ENCODE results near the gene NAV1.

The NAV1 gene, protein sequence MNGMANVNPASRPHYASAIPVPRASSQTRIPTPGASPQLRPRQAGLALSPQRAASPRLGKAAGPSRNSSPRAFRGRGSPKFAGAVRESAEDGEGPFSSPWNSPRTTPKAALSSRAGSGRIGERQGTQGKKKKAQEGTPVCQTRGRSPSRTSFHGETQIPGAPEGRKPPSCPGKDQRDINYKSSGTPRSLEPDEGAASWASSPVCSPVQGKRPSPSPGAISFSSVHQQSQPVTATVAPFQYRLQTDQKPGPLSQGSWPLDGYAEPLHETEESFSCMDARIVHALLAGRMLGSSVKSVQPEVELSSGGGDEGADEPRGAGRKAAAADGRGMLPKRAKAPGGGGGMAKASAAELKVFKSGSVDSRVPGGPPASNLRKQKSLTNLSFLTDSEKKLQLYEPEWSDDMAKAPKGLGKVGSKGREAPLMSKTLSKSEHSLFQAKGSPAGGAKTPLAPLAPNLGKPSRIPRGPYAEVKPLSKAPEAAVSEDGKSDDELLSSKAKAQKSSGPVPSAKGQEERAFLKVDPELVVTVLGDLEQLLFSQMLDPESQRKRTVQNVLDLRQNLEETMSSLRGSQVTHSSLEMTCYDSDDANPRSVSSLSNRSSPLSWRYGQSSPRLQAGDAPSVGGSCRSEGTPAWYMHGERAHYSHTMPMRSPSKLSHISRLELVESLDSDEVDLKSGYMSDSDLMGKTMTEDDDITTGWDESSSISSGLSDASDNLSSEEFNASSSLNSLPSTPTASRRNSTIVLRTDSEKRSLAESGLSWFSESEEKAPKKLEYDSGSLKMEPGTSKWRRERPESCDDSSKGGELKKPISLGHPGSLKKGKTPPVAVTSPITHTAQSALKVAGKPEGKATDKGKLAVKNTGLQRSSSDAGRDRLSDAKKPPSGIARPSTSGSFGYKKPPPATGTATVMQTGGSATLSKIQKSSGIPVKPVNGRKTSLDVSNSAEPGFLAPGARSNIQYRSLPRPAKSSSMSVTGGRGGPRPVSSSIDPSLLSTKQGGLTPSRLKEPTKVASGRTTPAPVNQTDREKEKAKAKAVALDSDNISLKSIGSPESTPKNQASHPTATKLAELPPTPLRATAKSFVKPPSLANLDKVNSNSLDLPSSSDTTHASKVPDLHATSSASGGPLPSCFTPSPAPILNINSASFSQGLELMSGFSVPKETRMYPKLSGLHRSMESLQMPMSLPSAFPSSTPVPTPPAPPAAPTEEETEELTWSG (N-terminal part only)

DNA sequence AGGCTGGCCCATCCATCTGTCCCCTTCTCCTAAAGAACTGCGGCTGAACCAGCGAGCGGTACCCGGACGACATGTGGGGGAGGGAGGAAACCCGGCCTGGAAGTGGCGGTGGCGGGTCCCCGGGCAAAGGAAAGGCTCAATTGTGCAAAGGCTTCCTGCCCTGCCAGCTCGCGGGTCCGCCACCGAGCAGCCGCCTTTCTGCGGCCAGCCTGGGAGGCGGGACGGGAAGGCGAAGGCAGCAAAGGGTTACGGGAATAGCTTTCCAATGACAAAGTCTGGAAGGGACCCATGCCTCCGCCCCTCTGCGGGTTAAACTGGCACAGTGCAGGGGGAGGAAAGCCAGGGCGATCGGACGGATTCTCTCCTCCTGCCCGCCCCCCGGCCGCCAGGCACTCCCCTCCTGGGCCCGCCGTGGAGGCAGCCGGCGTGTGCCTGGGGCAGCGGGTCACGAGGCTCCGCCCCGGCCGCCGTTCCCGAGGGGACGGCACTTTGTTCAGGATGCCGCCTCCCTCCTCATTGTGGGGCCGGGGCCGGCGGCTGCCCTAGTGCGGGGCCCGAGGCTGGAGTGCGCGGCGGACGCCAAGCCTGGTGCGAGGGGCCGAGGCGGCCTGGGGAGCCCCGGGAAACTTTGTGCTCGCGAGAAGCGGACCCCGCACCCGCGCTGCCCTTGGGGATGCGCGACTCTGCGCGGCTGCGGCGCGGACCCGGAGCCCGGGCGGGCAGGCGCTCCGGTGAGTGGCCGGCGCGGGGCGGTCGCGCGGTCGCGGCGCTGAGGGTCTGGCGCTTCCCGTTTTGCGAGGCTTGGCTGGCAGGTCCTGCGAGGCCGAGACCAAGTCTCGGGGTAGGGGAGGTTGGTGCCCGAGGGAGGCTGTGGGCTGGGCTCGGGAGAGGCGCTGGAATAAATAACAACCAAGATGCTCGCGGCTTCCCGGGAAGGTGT is at the start of gene NAV1:
NAV1 (plus strand) TSS at position 516 of the 940 bp plus-strand sequence. CDS start 83,758 bp downstream, outside the sequence.
- DNase-seq: no peak

GRCh38 chr1:201489643-201490261 is 49.2 kb upstream of the NAV1 start:
- peak; percentile 43 for DNase-seq

DNA sequence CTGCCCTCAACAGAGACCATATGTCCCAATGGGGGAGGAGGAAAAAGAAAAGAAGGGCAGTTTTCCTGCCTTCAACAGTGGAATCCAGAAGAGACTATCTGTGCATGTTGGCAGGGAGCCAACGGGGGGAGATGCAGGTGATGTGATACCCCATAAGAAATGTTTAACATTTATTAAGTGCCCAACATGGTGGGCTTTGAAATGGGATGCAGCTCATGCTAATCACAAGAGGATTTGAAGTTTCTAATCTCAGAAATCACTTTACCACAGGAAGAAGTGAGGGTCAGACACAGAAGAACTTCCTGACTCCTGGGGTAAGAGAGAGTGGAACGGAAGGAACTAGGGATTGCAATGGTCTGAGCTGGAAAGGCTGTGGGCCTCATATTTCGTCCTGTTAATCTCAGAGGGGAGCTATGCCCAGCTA is 48.2 kb upstream of the NAV1 start:
- DNase-seq: no peak

DNA sequence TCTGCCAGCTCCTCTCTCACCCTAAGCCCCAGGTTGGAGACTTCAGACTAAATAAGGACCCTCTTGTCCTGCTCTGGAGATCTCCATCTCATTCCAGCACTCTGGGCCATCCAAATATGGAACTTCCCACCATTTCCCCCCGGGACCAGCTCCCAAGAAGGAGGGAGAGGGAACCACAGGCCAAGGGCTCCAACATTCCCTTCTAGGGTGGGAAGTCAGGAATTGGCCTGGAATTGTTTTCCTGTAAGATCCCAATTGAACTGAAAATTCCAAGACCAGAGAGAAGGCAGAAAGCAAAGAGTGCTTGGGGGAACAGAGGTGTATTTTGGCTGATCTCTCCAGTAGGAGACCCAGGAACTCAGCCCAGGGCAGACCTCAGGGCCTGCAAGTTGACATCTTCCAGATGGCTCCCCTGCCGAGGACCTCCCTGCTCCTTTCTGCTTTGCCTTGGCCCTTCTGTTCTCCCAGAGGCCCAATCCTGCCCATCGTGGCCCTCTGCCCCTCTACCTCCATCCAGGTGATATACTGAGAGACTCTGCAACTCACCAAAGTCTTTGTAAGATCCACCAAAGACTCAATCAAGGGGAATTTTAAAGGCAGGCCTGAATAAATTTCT is 46.9 kb upstream of the NAV1 start:
- DNase-seq: no peak

GRCh38 chr1:201493026-201493656 is 45.8 kb upstream of the NAV1 start:
- DNase-seq: peak; percentile 75

- DNase-seq: no peak
These were observed 44.9 kb upstream of the NAV1 start for GRCh38 chr1:201493757-201494617.

- DNase-seq: no peak
These were observed 43.2 kb upstream of the NAV1 start for GRCh38 chr1:201495551-201496295.

GRCh38 chr1:201496296-201496690 is 42.6 kb upstream of the NAV1 start:
- DNase-seq: no peak

GRCh38 chr1:201497935-201498509 is 40.9 kb upstream of the NAV1 start:
- no peak for DNase-seq

- no peak for DNase-seq
These were observed 40.3 kb upstream of the NAV1 start for GRCh38 chr1:201498621-201499020.

GRCh38 chr1:201499191-201499590 is 39.7 kb upstream of the NAV1 start:
- DNase-seq: no peak

DNA sequence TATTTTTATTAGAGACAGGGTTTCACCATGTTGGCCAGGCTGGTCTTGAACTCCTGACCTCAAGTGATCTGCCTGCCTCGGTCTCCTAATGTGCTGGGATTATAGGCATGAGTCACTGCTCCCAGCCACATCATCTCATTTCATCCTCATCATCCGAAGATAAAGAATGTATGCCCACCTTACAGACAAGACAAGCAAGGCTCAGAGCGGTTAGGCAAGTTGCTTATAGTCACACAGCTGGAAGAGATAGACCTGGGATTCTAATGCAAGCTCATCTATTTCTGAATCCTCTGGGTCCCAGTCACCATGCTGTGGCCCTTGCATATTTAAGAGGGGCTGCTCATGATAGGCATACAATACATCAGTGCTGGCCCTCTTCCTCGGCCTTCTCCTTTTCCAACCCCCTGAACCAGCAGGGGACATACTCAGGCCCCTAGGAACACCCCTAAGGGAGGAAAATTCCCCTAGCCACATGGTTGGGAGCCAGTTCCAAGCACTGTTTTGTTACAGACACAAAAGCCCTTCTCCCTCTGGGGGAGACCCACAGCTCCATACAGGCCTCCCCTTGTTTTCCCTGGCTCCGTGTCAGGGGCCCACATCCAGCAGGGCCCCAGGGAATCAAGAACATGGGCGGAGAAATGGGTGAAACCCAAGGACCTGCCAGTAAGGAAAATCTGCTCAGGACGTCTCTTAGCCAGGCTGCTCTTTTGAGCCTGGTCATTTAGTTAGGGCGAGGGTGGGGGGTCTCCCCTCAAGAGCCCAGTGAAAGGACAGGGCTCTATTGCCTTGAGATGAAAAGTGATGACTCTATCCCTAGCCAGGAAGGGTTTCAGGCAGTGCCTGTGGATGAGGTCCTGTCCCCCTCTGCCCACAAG is 38.9 kb upstream of the NAV1 start:
- DNase-seq: no peak

DNA sequence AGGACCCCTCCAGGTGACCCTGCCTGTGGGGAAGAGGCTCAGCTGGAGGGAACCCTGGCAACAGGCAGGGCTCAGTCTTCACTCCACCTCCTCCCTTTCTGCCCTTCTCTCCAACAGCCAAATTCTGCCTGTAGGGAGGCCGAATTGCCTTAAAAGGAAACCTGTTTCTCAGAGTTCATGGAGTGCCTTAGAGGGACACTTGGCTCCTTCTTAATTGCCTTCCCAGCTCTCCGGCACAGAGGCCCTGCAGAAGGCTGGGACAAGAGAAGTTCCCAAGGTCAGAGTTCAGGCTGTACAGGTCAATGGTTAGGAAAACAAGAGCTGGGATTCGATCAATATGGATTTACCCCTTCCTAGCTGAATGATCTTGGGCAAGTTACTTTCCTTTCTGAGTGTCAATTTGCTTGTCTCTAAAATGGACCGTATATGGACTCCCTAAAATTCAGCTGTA is 38.2 kb upstream of the NAV1 start:
- no peak for DNase-seq

DNA sequence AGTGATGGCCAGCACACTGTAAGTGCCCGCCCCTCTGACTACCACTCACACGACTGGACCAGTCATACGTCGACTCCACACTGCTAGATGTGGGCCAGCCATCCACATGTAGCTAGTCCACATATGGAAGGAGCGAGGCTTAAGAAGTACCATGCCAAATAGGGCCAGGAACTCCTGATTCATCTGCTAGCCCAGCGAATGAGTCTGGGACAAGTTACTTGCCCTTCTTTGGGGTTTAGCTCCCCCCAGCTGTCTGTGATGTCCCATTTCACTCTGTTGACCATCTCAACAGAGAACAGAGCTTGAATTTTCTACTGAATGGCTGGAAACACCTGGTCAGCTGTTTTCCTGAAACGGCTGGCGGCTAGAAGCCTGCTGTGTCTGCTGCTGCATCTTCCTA is 37.8 kb upstream of the NAV1 start:
- DNase-seq: no peak

- no peak for DNase-seq
These were observed 37.0 kb upstream of the NAV1 start for GRCh38 chr1:201501812-201502510.

DNA sequence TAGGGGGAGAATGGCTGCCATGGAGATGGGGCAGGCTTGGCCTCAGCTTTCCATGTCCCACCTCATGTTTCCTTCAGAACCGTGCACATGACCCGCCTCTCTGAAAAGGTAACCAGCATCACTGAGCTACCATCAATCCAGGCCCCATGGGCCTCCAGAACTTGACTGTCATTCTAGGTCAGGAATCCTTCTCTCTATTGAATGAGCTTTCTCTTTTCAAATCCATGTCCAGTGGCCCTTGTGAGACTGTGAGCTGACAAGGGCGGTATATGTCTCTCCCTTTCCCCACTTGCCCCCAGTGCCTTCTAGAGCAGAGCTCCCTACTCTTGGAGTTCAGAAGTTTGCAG is 36.4 kb upstream of the NAV1 start:
- no peak for DNase-seq
